ENCODE data around the gene FHDC1.

The FHDC1 gene

DNA sequence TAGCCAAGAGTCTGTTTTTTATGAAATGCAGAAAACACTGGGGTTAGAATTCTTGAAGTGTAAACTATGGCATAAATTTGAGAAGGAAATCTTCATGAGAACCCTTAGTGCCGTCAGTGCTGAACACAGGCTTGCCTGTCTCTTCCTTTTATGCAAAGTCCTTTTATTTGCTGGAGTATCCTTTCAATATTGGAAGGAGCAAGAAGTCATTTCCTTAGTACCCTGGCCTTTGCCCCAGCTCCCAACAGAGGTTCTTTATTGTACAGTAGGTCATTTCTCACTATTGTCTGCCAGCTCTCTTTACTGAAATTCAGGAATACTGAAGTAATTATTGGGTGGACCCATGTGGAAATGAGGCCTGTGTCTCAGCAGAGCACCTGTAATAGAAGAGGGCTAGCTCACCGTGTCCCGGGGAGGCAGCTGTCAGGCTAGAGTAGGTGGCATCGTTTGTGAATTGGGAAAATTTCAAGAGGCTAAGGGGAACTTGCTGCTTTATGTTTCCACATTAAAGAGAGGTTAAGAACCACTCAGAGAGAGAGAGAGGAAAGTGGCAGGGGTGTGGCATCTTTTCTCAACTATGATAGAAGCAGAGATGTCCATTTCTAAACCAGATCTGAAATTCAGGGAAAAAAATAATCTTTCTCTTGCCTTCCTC, 8.7 kb downstream of the FHDC1 start:
- Mint-ChIP-seq H3K4me1 (no peaks in the 10 kb centered on the region), H3K27me3 (peaks cover 19% of the 10 kb centered on the region)
- no peak for ATAC-seq

DNA sequence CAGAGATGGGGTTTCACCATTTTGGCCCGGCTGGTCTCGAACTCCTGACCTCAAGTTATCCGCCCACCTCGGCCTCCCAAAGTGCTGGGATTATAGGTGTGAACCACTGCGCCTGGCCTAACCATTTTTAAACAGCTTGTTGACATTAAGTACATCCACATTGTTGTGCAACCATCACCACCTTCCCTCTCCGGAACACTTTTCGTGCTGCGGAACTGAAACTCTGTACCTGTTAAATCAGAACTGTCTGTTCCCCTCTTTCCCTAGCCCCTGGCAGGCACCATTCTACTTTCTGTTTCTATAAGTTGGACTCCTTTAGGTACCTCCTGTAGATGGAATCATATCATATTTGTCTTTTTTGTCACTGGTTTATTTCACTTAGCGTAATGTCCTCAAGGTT, 9.5 kb downstream of the FHDC1 start:
- no peaks in the 10 kb centered on the region for H3K9me3 Mint-ChIP-seq
- no peak overlapping the region for H3K27ac Mint-ChIP-seq
- H3K4me3 Mint-ChIP-seq = no peak overlapping the region
- peaks cover 10% of the 10 kb centered on the region for H3K36me3 Mint-ChIP-seq
- no peaks in the 10 kb centered on the region for H3K4me1 Mint-ChIP-seq
- peaks cover 27% of the 10 kb centered on the region for H3K27me3 Mint-ChIP-seq
- ATAC-seq = no peak

More for the DNA sequence above, 8.7 kb downstream of the FHDC1 start:
- Mint-ChIP-seq H3K9me3 (no peaks in the 10 kb centered on the region), H3K4me3 (no peak overlapping the region), H3K27ac (no peak overlapping the region), H3K36me3 (peaks cover 10% of the 10 kb centered on the region)

DNA sequence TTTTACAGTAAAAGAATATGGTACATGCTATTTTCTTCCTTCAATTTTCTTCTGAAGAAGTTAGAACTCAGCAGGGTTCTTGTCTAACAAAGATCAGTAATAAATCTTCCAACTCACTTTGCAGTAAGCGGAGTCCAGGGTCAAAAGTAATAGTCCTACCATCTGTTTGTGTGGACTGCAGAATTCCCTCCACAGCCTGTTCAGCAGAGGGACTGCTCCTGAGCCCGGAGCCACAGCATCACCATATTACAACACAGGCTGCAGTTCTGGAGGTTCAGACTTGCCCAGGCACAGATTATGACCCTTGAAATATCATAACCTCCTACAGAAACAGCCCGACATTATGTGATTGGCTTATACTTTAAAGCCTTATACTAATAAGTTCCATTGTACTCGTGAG, 10.3 kb downstream of the FHDC1 start:
- H3K9me3 Mint-ChIP-seq = no peaks in the 10 kb centered on the region
- no peaks in the 10 kb centered on the region for H3K4me1 Mint-ChIP-seq
- no peak overlapping the region for H3K27ac Mint-ChIP-seq
- no peak overlapping the region for H3K4me3 Mint-ChIP-seq
- H3K36me3 Mint-ChIP-seq = peaks cover 10% of the 10 kb centered on the region
- H3K27me3 Mint-ChIP-seq = peaks cover 35% of the 10 kb centered on the region
- no peak for ATAC-seq

DNA sequence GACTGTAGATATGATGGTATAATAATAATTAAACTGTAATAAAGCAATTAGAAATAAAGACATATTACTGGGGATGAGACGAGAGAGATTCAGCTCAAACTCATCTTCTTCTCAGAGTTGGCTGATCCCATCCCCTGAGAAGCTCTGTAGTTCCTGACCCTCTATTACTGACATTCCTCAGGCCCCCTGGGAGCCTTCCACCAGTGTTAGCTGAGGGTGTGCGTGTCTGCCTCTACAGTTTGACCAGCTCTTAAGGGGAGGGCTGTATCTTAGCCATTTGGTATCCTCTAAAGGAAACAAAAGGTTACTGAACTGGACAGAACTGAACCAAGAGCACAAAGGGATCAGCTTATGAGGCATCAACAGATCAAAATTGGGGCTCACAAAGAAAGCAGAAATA, 11.2 kb downstream of the FHDC1 start:
- no peak for ATAC-seq
- Mint-ChIP-seq H3K27me3 (peaks cover 35% of the 10 kb centered on the region), H3K4me3 (no peak overlapping the region), H3K4me1 (no peaks in the 10 kb centered on the region), H3K9me3 (no peaks in the 10 kb centered on the region), H3K36me3 (peaks cover 10% of the 10 kb centered on the region), H3K27ac (no peak overlapping the region)

DNA sequence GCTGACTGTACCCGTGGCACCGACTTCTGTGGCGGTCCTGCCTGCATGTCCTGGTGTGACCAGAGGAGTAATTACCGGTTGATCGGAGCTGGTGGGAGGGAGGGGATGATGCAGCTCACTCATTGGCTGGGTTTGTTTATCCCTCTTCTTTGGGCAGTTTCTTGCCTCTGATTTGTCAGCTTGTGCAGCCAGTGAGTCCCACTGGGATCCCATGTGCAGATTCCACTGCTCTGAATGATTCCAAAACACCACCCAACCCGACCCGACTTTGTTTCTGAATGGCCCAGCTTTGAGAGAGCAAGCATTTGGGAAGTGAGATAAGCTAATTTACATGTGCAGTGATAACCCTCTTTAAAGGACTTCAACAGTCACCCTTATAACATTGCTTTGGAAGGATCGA, 13.8 kb downstream of the FHDC1 start:
- Mint-ChIP-seq H3K4me3 (no peak overlapping the region), H3K27me3 (peaks cover 35% of the 10 kb centered on the region), H3K9me3 (no peaks in the 10 kb centered on the region), H3K36me3 (peaks cover 10% of the 10 kb centered on the region), H3K4me1 (no peaks in the 10 kb centered on the region), H3K27ac (no peak overlapping the region)
- no peak for ATAC-seq

DNA sequence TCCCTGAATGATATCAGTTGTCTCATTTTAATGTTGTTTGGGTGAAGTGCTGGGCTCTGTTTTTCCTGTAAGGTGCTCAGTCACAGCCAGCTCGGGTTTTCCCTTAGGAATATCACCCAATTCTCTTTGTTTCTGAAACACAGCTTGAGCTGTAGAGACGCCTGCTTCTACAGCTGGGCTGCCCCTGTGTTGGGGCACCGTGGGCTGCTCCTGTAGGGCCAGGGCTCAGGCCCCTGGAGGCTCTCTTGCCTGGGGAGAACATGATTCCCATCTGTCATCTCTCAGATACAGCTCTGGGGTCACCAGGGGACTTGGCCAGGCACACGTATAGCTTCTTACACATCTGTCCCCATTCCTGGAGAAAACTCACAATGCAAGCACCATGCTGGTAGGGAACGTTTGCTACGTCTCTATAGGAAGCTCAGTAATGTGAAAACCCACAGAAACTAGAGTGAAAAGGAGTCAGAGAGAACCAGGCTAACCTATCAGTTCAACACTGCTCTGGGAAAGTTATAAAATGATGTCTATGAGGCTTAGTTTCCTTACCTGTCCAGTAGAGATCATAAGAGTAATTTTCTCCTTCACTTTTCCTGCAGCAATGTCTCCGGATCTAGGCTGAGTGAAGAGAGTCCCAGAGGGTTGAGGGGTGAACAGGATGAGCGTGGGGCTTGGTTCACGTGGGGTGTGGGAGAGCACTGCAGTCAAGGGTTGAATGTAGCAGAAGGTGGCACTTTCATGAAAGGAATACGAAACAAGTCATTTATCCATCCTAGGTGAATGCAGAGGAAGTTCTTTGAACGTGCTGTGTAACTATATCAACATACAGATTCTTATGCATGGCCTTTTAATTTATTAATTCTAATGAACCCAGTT, 14.5 kb downstream of the FHDC1 start:
- H3K36me3 Mint-ChIP-seq = peaks cover 10% of the 10 kb centered on the region
- H3K27me3 Mint-ChIP-seq = peaks cover 35% of the 10 kb centered on the region
- H3K4me1 Mint-ChIP-seq = no peaks in the 10 kb centered on the region
- H3K4me3 Mint-ChIP-seq = no peak overlapping the region
- H3K9me3 Mint-ChIP-seq = no peaks in the 10 kb centered on the region
- H3K27ac Mint-ChIP-seq = no peak overlapping the region
- no peak for ATAC-seq

DNA sequence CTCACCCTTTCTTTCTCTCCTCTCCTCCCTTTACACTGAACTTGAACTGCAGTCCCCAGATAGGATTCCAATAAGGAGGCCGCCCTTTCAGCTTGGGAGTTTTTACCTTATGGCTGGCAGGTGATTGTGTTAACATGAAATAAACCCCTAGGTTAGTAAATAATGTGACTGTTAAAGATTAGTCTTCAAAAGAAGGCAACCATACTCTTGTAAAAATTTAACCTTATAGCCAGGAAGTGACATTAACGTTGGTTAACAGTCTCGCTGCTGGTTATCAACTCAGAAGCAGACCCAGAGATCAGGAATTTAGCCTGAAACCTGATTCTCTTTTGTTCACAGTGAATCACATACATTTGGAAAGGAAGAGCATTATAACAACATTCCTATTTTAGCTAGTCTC, 15.2 kb downstream of the FHDC1 start:
- Mint-ChIP-seq H3K27me3 (peaks cover 35% of the 10 kb centered on the region), H3K4me1 (no peaks in the 10 kb centered on the region), H3K4me3 (no peak overlapping the region), H3K36me3 (peaks cover 10% of the 10 kb centered on the region), H3K9me3 (no peaks in the 10 kb centered on the region), H3K27ac (no peak overlapping the region)
- no peak for ATAC-seq

DNA sequence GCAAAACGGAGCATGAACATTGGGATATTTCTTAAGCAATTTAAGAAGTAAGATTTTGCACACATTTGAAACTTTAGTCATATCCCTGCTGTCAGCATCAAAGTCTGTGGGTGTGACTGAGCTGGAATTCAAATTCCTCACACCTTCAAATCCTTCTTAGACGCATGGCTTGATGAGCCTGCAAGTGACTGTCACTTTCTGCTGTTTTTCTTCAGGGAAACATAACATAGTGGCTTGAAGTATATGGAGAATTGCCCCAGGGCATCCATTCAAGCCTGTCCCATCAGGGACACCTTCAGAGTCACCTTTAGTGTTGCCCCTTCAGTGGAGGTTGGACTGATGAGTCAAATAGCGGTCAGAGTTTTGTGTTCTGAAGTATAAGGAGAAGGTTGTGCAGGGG, 17.4 kb downstream of the FHDC1 start:
- peaks cover 23% of the 10 kb centered on the region for H3K27me3 Mint-ChIP-seq
- no peak for ATAC-seq
- H3K4me1 Mint-ChIP-seq = peaks cover 17% of the 10 kb centered on the region
- peaks cover under 1% of the 10 kb centered on the region for H3K36me3 Mint-ChIP-seq
- no peak overlapping the region for H3K27ac Mint-ChIP-seq
- no peaks in the 10 kb centered on the region for H3K9me3 Mint-ChIP-seq
- H3K4me3 Mint-ChIP-seq = no peak overlapping the region

DNA sequence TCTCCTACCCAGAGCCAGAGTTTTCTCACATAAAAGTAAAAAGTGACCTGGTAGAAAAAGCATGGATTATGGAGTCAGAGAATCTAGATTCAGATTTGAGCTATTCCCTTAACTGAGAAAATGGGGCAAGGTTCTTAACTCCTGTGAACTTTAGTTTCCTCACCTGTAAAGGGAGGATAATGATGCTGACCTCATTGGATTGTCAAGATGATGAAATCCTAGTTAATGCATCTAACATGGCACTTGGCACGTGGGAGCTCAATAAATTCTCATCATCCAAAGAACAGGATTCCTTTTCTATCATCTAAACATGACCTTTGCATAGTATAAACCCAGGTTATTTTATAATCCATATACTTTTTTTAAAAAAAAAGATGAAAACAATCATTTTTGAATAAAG, 18.6 kb downstream of the FHDC1 start:
- Mint-ChIP-seq H3K27me3 (peaks cover 17% of the 10 kb centered on the region), H3K4me3 (no peak overlapping the region), H3K9me3 (no peaks in the 10 kb centered on the region), H3K27ac (no peak overlapping the region), H3K4me1 (peaks cover 17% of the 10 kb centered on the region), H3K36me3 (no peaks in the 10 kb centered on the region)
- ATAC-seq = no peak

DNA sequence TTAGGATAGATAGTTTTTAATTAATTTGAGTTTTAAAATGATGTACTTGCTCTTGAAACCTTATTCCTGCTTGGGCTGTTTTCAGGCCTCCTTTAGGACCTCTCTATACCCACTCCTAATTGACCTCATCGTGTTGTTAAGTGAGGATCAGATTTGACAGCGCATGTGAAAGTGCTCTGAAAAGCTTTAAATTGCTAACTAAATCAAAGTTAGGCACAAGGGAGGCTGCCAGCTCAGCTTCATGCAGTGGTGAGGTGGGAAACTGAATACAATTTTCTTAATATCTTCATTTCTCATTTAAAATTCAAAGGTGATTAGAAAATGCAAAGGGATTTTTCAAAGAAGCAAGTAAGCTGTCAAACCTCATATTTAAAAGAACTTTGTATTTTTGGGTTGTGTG, 20.0 kb downstream of the FHDC1 start:
- no peak overlapping the region for H3K4me3 Mint-ChIP-seq
- no peaks in the 10 kb centered on the region for H3K36me3 Mint-ChIP-seq
- peaks cover 3% of the 10 kb centered on the region for H3K27me3 Mint-ChIP-seq
- ATAC-seq = no peak
- H3K4me1 Mint-ChIP-seq = peaks cover 17% of the 10 kb centered on the region
- no peak overlapping the region for H3K27ac Mint-ChIP-seq
- no peaks in the 10 kb centered on the region for H3K9me3 Mint-ChIP-seq

DNA sequence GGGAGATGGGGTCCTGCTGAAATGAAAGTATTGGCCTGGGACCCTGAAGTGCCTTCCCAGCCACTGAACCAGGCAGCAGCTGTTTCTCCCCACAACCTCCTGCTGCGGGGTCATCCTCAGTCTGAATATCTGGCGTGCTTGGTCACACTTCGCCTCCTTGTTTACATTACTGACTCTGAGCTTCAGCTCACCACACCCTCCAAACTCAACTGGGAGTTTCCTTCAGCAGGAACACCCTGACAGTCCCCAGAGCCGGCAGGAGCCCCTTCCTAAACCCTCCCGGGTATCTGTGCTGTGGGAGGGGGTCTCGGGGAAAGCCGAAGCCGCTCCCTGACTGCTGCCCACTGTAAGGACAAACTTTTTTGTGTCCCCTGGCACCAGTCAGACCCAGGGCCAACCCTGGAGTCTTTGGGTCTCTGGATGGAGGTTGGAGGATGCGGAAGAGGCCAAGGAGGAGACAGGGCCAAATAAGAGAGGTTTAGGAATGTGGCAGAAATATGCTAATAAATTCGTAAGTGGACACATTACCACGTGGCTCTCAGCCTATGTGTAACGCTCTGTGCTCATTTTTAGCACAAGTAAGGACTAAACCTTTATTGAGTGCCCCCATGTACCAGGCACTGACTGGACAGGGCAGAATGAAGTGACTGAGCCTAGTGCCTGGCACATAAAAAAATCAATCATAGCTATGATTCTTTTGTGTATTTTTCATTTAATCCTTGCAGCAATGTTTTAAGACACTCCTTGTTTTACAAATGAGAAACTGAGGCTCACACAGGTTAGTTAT, 20.7 kb downstream of the FHDC1 start:
- Mint-ChIP-seq H3K27ac (no peak overlapping the region), H3K9me3 (no peaks in the 10 kb centered on the region), H3K4me1 (peaks cover 17% of the 10 kb centered on the region), H3K4me3 (no peak overlapping the region), H3K27me3 (no peaks in the 10 kb centered on the region), H3K36me3 (no peaks in the 10 kb centered on the region)
- no peak for ATAC-seq

DNA sequence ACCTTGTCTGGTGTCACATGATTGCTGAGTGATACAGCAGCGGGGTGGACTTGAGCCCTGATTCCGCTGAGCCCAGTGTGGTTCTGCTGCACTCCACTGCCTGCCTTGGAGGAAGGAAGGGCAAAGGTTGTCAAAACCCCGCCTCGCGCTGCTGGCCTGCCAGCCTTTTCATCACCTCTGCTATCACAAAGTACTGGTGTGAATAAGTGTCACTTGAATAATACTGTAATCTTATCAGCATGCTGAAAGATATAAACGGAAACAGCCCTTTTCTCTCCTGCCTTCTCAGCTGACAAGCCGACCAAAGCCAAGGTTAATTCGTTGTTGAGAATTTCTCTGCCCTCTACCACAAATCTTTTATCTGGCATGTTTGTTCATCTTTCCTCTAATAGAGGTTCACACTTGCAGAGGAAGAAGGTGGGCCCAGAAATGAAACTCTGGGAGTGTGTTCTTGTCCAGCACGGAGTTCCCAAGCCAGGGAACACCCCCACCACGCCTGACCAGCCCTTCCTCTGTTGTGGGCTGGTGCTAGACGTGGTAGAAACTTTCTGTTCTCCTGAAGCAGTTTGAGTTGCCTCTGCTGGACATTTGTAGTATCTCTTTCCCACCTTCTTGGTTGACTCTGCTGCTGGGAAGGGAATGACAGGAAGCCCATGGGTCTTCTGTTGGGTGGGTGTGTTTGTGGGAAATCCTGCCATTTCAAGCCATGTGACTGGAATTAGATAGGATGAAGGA, 21.5 kb downstream of the FHDC1 start:
- peaks cover 2% of the 10 kb centered on the region for H3K36me3 Mint-ChIP-seq
- H3K27ac Mint-ChIP-seq = no peak overlapping the region
- no peak overlapping the region for H3K4me3 Mint-ChIP-seq
- peaks cover 17% of the 10 kb centered on the region for H3K4me1 Mint-ChIP-seq
- H3K9me3 Mint-ChIP-seq = no peaks in the 10 kb centered on the region
- ATAC-seq = no peak
- H3K27me3 Mint-ChIP-seq = no peaks in the 10 kb centered on the region

DNA sequence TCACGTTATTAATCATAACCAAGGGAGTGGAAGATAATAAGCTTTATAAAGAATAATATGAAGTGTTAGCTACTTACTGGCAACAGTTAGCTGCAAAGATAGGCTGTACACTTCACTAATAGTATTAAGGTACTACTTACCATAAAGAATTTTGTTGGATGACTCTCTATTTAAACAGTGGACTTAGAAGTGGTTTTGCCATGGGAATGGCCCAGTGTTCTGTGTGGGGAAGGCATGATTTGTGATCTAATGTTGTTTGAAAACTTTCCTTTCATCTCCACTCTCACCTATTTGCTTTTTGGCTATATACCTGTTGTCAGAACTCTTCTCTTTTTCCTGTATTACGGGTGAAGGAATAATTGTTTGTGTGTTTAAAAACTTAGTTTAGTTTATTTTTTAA, 23.0 kb downstream of the FHDC1 start:
- ATAC-seq = no peak
- Mint-ChIP-seq H3K27ac (no peak overlapping the region), H3K4me3 (no peak overlapping the region), H3K4me1 (peaks cover 17% of the 10 kb centered on the region), H3K36me3 (peaks cover 10% of the 10 kb centered on the region), H3K9me3 (no peaks in the 10 kb centered on the region), H3K27me3 (no peaks in the 10 kb centered on the region)

DNA sequence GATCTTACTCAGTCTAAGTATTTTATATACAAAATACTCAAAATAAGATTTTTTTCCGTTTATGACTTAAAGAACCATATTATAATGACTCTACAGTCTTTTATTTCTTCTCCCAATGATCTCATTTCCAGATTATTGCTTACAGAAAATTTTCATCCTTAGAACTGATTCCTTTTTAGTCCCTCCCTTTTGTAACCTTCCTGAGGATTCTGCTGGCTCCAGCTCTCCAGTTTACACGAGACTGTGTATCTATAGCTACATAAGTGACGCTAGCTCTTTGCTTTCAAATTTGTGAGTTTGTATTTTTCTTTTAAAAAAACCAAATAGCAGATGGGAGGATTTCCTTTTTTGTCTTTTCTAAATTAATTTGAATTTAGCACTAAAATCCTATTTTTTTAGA, 24.0 kb downstream of the FHDC1 start:
- no peak for ATAC-seq
- H3K4me3 Mint-ChIP-seq = no peak overlapping the region
- no peak overlapping the region for H3K27ac Mint-ChIP-seq
- H3K9me3 Mint-ChIP-seq = no peaks in the 10 kb centered on the region
- no peaks in the 10 kb centered on the region for H3K27me3 Mint-ChIP-seq
- peaks cover 17% of the 10 kb centered on the region for H3K4me1 Mint-ChIP-seq
- H3K36me3 Mint-ChIP-seq = peaks cover 10% of the 10 kb centered on the region

Data from stimulated activated memory B cell treated with anti-CD40 and anti-IgM and Interleukin-4, amounts not matched to agents 10 μg/mL and 1 μg/mL and 100 μg/mL, for 72 hours (primary cell).